Measurements from ENCODE around the gene CADM2.

The CADM2 gene

GRCh38 chr3:85508659-85509058 lies 549.9 kb downstream of the CADM2 start:
- CTCF ChIA-PET: no interaction called here

DNA sequence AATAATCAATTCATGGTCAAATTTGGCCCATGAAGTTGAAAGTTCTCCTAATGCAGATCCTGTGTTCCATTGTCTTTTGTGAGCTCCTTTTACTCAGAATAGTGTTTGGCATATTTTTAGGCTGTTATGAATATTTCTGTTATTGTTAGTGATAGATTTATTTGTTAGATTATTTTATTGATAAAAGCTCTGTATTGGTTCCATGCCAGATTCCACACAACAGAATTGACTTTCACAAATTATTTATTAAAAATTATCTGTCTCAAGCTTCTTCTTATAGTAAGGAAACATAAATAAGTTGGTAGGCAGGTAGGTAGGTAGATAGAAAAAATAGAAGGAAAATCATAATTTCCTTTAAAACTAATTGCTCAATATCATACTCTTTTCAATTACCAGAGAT lies 557.4 kb downstream of the CADM2 start:
- no peak for TF ChIP-seq CTCF (IDR thresholded peaks at IDR 0.05; ENCODE audit: insufficient read depth, low read length, missing control alignments)
- no peak for DNase-seq (ENCODE audit: low read depth, low spot score)
- H3K4me3 ChIP-seq (ENCODE audit: low read depth, low read length): no peak overlapping the region
- POLR2A ChIA-PET: no interaction called here
- CTCF ChIA-PET: no interaction called here

More at GRCh38 chr3:85508659-85509058, 549.9 kb downstream of the CADM2 start:
- DNase-seq (ENCODE audit: low read depth, low spot score): no peak
- TF ChIP-seq CTCF (IDR thresholded peaks at IDR 0.05; ENCODE audit: insufficient read depth, low read length, missing control alignments): no peak
- POLR2A ChIA-PET: no interaction called here
- no peak overlapping the region for H3K4me3 ChIP-seq (ENCODE audit: low read depth, low read length)

GRCh38 chr3:85524104-85524503 lies 565.3 kb downstream of the CADM2 start:
- CTCF ChIA-PET: no interaction called here

DNA sequence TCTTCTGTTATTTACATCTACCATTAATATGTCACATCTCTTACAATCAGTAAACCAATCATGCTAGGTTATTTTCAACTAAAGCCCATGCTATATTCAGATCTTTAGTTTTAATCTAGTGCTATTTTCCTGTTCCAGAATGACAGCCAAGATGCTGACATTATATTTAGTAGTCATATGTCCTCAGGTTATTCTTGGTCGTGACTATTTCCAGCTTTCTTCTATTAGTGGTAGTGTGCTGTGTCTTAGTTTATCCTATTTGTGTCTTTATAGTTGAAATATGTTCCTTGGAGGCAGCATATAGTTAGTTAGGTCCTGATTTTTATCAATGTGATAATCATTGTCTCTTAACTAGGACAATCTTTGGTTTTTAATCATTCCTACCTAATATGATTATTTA lies 566.5 kb downstream of the CADM2 start:
- ChIA-PET POLR2A (no interaction called here), CTCF (no interaction called here)
- DNase-seq (ENCODE audit: low read depth, low spot score): no peak
- no peak for TF ChIP-seq CTCF (IDR thresholded peaks at IDR 0.05; ENCODE audit: insufficient read depth, low read length, missing control alignments)
- H3K4me3 ChIP-seq (ENCODE audit: low read depth, low read length): no peak overlapping the region

More at GRCh38 chr3:85524104-85524503, 565.3 kb downstream of the CADM2 start:
- no peak for DNase-seq (ENCODE audit: low read depth, low spot score)
- H3K4me3 ChIP-seq (ENCODE audit: low read depth, low read length): no peak overlapping the region
- no peak for TF ChIP-seq CTCF (IDR thresholded peaks at IDR 0.05; ENCODE audit: insufficient read depth, low read length, missing control alignments)
- POLR2A ChIA-PET: no interaction called here

DNA sequence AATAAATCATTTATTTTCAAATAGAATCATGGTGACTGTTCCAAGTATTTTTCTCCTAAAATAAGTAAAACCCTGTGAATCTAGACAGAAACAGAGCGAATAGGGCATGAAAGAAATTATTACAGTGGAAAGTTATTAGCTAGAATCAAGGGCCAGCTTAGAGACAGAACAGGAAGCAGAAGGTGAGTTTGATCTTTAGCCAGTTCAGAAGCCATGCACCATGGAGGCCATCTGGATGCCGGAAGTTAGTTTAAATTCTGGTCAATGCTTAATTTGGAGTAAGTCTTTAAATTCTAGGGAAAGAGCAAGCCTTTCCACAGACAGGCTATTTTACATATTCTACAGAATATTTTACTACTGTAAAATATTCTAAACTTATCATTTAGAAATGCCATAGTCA lies 574.8 kb downstream of the CADM2 start:
- no peak for DNase-seq (ENCODE audit: low read depth, low spot score)
- no peak for TF ChIP-seq CTCF (IDR thresholded peaks at IDR 0.05; ENCODE audit: insufficient read depth, low read length, missing control alignments)
- POLR2A ChIA-PET: no interaction called here
- CTCF ChIA-PET: no interaction called here
- H3K4me3 ChIP-seq (ENCODE audit: low read depth, low read length): no peak overlapping the region

DNA sequence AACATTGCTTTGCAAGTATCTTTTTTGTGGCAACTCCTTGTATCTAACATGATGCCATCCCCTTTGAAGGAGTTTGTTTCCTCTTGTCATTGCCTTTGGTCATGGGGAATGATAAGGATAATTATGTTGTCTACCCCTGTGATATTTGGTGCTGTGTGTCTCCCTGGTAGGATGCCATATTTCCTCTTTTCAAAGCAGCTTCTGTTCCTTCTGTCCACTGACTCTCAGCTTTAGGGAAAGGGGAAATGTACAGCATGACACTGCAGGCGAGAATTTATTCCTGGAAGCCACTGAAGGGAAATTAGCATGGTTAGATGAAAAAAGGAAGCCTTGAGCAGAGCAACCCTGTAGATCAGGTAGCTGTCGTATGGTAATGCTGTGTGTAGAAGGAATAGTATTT lies 576.7 kb downstream of the CADM2 start:
- no peak for DNase-seq (ENCODE audit: low read depth, low spot score)
- no peak for TF ChIP-seq CTCF (IDR thresholded peaks at IDR 0.05; ENCODE audit: insufficient read depth, low read length, missing control alignments)
- CTCF ChIA-PET: no interaction called here
- H3K4me3 ChIP-seq (ENCODE audit: low read depth, low read length): no peak overlapping the region
- POLR2A ChIA-PET: no interaction called here
